ENCODE measurements around the gene GABRB3. TPM values are rescaled to one million over a fixed set of nuclear protein-coding genes. Genes with fewer than 3 reads are reported as not detected.

The GABRB3 gene
- polyA plus RNA-seq, 1 donor from 2014 or later = 78.3 TPM

- Histone ChIP-seq H3K9me2 (ENCODE audit: insufficient read depth, low read length) (no peaks in the 10 kb centered on the region), H3K9ac (ENCODE audit: low read length) (peak overlapping the region; percentile 91), H3K27ac (ENCODE audit: low read length) (peak overlapping the region; percentile 89), H3K9me3 (ENCODE audit: low read length) (no peaks in the 10 kb centered on the region), H3K4me3 (ENCODE audit: low read length) (peak overlapping the region; percentile 89), H3K36me3 (ENCODE audit: insufficient read depth, low read length) (peaks cover 16% of the 10 kb centered on the region), H3F3A (ENCODE audit: insufficient read depth, low read length, poor library complexity, severe bottlenecking) (peaks cover 5% of the 10 kb centered on the region), H3K4me2 (ENCODE audit: low read length) (peak overlapping the region; percentile 68), H4K20me1 (ENCODE audit: insufficient read depth) (peaks cover 4% of the 10 kb centered on the region), H3K27me3 (ENCODE audit: insufficient read depth, low read depth, low read length) (no peaks in the 10 kb centered on the region), H2AFZ (ENCODE audit: low read depth, low read length) (no peak overlapping the region), H3K79me2 (replicated peaks; ENCODE audit: insufficient read depth, low read length) (peaks cover 52% of the 10 kb centered on the region)
- TF ChIP-seq EZH2 (IDR thresholded peaks at IDR 0.05; ENCODE audit: borderline replicate concordance, insufficient read depth, low read length, poor library complexity, severe bottlenecking) = no peak
- TF ChIP-seq REST (IDR thresholded peaks at IDR 0.05; ENCODE audit: borderline replicate concordance) = peak; percentile 88
Measured at GRCh38 chr15:26771578-26772153, 1.2 kb downstream of the GABRB3 start.

- peaks cover 4% of the 10 kb centered on the region for H4K20me1 ChIP-seq (ENCODE audit: insufficient read depth)
- no peaks in the 10 kb centered on the region for H3K27me3 ChIP-seq (ENCODE audit: insufficient read depth, low read depth, low read length)
- H3K9ac ChIP-seq (ENCODE audit: low read length) = peak overlapping the region; percentile 91
- no peaks in the 10 kb centered on the region for H3K9me3 ChIP-seq (ENCODE audit: low read length)
- H2AFZ ChIP-seq (ENCODE audit: low read depth, low read length) = no peak overlapping the region
- H3K9me2 ChIP-seq (ENCODE audit: insufficient read depth, low read length) = no peaks in the 10 kb centered on the region
- H3K27ac ChIP-seq (ENCODE audit: low read length) = peak overlapping the region; percentile 89
- peaks cover 56% of the 10 kb centered on the region for H3K79me2 ChIP-seq (replicated peaks; ENCODE audit: insufficient read depth, low read length)
- no peak for TF ChIP-seq MXI1 (conservative IDR thresholded peaks at IDR 0.05; ENCODE audit: poor library complexity, severe bottlenecking)
- TF ChIP-seq EZH2 (IDR thresholded peaks at IDR 0.05; ENCODE audit: borderline replicate concordance, insufficient read depth, low read length, poor library complexity, severe bottlenecking) = no peak
- TF ChIP-seq CTCF (IDR thresholded peaks at IDR 0.05; ENCODE audit: poor library complexity, severe bottlenecking) = no peak
- TF ChIP-seq REST (IDR thresholded peaks at IDR 0.05; ENCODE audit: borderline replicate concordance) = no peak
- H3F3A ChIP-seq (ENCODE audit: insufficient read depth, low read length, poor library complexity, severe bottlenecking) = peaks cover 5% of the 10 kb centered on the region
- H3K4me2 ChIP-seq (ENCODE audit: low read length) = peak overlapping the region; percentile 68
- peak overlapping the region; percentile 89 for H3K4me3 ChIP-seq (ENCODE audit: low read length)
- H3K36me3 ChIP-seq (ENCODE audit: insufficient read depth, low read length) = peaks cover 18% of the 10 kb centered on the region
Measured at GRCh38 chr15:26771168-26771567, 1.7 kb downstream of the GABRB3 start.
